BLaER1 (cell line): ENCODE data around the gene FFAR2.
A peak's percentile ranks its signal among the peaks of the same experiment; 100 is the strongest.

Experiments
- H3K27ac ChIP-seq: shearing (Covaris generic); formaldehyde crosslinking; 2 replicates; pipeline ENCODE4 v1.8.1; 2022
- H3K27me3 ChIP-seq: shearing (Covaris generic); formaldehyde crosslinking; 2 replicates; pipeline ENCODE4 v1.8.1; 2022
- H3K36me3 ChIP-seq: shearing (Covaris generic); formaldehyde crosslinking; 2 replicates; pipeline ENCODE4 v1.8.1; 2022
- H3K4me1 ChIP-seq: shearing (Covaris generic); formaldehyde crosslinking; 2 replicates; pipeline ENCODE4 v1.8.1; 2022
- H3K4me2 ChIP-seq: shearing (Covaris generic); formaldehyde crosslinking; 2 replicates; pipeline ENCODE4 v1.8.1; 2022
- H3K4me3 ChIP-seq: shearing (Covaris generic); formaldehyde crosslinking; 2 replicates; pipeline ENCODE4 v1.8.1; 2022
- H3K9ac ChIP-seq: shearing (Covaris generic); formaldehyde crosslinking; 2 replicates; pipeline ENCODE4 v1.8.1; 2022
- H3K9me3 ChIP-seq: shearing (Covaris generic); formaldehyde crosslinking; 2 replicates; pipeline ENCODE4 v1.8.1; 2022
- H4K20me1 ChIP-seq: shearing (Covaris generic); formaldehyde crosslinking; 2 replicates; pipeline ENCODE4 v1.8.1; 2022
- Cebpa-rat ChIP-seq: shearing (Covaris generic); IDR thresholded peaks from 2 replicates; pipeline ENCODE4 v1.8.1; 2022

Gene FFAR2

GRCh38 chr19:35484252-35485036 is 36.4 kb downstream of the FFAR2 start:
- no peak overlapping the region for H3K4me3 ChIP-seq
- no peaks in the 10 kb centered on the region for H3K36me3 ChIP-seq
- no peaks in the 10 kb centered on the region for H3K27me3 ChIP-seq
- no peak overlapping the region for H3K9ac ChIP-seq
- no peaks in the 10 kb centered on the region for H3K9me3 ChIP-seq
- H3K4me1 ChIP-seq, result peaks cover 20% of the 10 kb centered on the region
- H3K4me2 ChIP-seq, result peak overlapping the region; percentile 70
- no peak for TF ChIP-seq Cebpa-rat
- no peaks in the 10 kb centered on the region for H4K20me1 ChIP-seq
- H3K27ac ChIP-seq, result no peak overlapping the region

GRCh38 chr19:35486268-35486708 is 38.2 kb downstream of the FFAR2 start:
- no peaks in the 10 kb centered on the region for H3K27me3 ChIP-seq
- H3K4me2 ChIP-seq, result no peak overlapping the region
- no peaks in the 10 kb centered on the region for H3K36me3 ChIP-seq
- peaks cover 20% of the 10 kb centered on the region for H3K4me1 ChIP-seq
- H3K9ac ChIP-seq, result no peak overlapping the region
- no peak overlapping the region for H3K27ac ChIP-seq
- no peak for TF ChIP-seq Cebpa-rat
- no peaks in the 10 kb centered on the region for H3K9me3 ChIP-seq
- no peak overlapping the region for H3K4me3 ChIP-seq
- H4K20me1 ChIP-seq, result no peaks in the 10 kb centered on the region

- Histone ChIP-seq H3K4me3 (no peak overlapping the region), H4K20me1 (no peaks in the 10 kb centered on the region), H3K4me2 (no peak overlapping the region), H3K36me3 (no peaks in the 10 kb centered on the region), H3K27me3 (no peaks in the 10 kb centered on the region), H3K4me1 (peaks cover 21% of the 10 kb centered on the region), H3K27ac (no peak overlapping the region), H3K9ac (no peak overlapping the region), H3K9me3 (no peaks in the 10 kb centered on the region)
- no peak for TF ChIP-seq Cebpa-rat
Observed at GRCh38 chr19:35487656-35488182, 39.7 kb downstream of the FFAR2 start.

- peaks cover 29% of the 10 kb centered on the region for H3K4me1 ChIP-seq
- H3K36me3 ChIP-seq, result no peaks in the 10 kb centered on the region
- H3K27me3 ChIP-seq, result no peaks in the 10 kb centered on the region
- no peak overlapping the region for H3K9ac ChIP-seq
- no peaks in the 10 kb centered on the region for H3K9me3 ChIP-seq
- H4K20me1 ChIP-seq, result no peaks in the 10 kb centered on the region
- H3K27ac ChIP-seq, result no peak overlapping the region
- no peak for TF ChIP-seq Cebpa-rat
- H3K4me2 ChIP-seq, result no peak overlapping the region
- no peak overlapping the region for H3K4me3 ChIP-seq
Observed at GRCh38 chr19:35488677-35489076, 40.6 kb downstream of the FFAR2 start.

DNA sequence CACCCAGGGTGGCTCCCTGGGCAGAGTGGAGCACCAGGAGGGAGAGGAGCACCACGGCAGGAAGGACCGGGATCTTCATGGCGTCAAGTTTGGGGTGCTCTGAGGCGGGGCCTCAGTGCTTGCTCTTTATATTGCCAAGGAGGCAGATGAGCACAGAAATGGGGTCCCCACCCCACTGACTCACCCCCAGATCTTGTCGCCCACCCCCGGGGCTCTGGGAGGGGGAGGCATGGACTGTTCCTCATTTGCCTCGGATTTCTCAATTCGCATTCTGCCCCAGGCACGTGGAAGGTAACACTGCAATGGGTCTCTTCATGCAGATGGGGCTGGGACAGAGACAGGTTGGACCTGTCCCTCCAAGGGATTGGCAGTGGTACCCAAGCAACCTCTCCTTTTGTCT is 42.3 kb downstream of the FFAR2 start, which contains the start of gene KRTDAP:
KRTDAP (minus strand) TSS at position 101 of the 400 bp plus-strand sequence; CDS start at position 79, 22 bp downstream.
- no peaks in the 10 kb centered on the region for H3K36me3 ChIP-seq
- no peak within 1 kb of the TSS for H3K4me3 ChIP-seq
- no peak for TF ChIP-seq Cebpa-rat
- H3K9ac ChIP-seq, result no peak within 1 kb of the TSS
- H3K4me2 ChIP-seq, result no peak within 1 kb of the TSS
- H3K27ac ChIP-seq, result no peak within 1 kb of the TSS
- H4K20me1 ChIP-seq, result no peaks in the 10 kb centered on the region
- H3K9me3 ChIP-seq, result no peaks in the 10 kb centered on the region
- peaks cover 23% of the 10 kb centered on the region for H3K4me1 ChIP-seq
- H3K27me3 ChIP-seq, result no peaks in the 10 kb centered on the region

DNA sequence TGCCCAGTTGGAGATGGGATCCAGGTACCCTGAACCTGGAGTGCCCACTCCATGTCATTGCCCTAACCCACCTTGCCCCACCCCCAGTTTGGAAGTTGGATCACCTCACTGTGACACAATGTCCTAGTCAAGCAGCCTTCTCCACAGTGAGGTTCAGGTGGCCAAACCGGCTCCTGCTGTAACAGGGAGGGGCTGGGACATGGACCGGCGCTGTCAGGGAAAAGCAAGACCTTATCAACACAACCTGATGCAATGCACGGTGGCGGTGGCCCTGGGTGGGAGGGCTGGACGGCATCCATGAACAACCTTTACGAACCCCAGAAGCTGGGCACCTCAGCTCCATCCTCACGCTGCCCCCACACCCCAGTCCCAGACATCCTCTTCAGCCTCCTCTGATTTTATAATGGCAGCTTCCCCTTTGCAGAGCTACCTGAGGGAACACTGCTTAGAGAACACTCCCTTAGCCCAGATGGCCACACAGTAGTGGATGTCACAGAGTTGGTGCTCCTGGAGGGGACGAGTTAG is 43.8 kb downstream of the FFAR2 start:
- no peak overlapping the region for H3K9ac ChIP-seq
- no peak overlapping the region for H3K4me2 ChIP-seq
- no peak overlapping the region for H3K4me3 ChIP-seq
- no peaks in the 10 kb centered on the region for H3K36me3 ChIP-seq
- peaks cover 27% of the 10 kb centered on the region for H3K4me1 ChIP-seq
- no peak overlapping the region for H3K27ac ChIP-seq
- no peaks in the 10 kb centered on the region for H3K27me3 ChIP-seq
- no peak for TF ChIP-seq Cebpa-rat
- H3K9me3 ChIP-seq, result no peaks in the 10 kb centered on the region
- no peaks in the 10 kb centered on the region for H4K20me1 ChIP-seq

DNA sequence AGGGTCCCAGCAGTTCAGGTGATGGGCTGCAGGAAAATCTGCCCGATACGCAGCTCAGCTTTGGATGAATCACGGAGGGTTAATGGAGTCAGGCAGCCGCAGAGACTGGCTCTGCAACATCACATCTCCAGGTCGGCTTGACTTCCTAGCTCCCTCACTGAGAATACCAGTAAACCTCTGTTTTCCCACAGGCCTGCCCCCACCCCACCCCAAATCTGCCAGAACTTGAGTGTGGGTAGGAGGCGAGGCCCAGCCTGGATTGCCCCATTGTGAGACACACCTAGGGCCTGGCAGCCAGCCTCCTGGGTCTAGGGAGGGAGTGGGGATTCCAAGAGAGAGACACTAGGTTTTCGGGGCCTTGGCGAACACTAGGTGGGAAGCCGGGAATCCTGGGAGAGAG is 45.9 kb downstream of the FFAR2 start:
- Histone ChIP-seq H3K9me3 (no peaks in the 10 kb centered on the region), H3K9ac (no peak overlapping the region), H3K4me3 (no peak overlapping the region), H3K4me1 (peaks cover 27% of the 10 kb centered on the region), H3K27ac (no peak overlapping the region), H3K27me3 (no peaks in the 10 kb centered on the region), H3K4me2 (0 out of 2 replicates have a peak overlapping the region, but pooled peaks have one; percentile 9), H3K36me3 (no peaks in the 10 kb centered on the region), H4K20me1 (no peaks in the 10 kb centered on the region)
- TF ChIP-seq Cebpa-rat, result no peak

GRCh38 chr19:35495107-35496064 is 47.3 kb downstream of the FFAR2 start:
- no peaks in the 10 kb centered on the region for H3K27me3 ChIP-seq
- no peaks in the 10 kb centered on the region for H3K36me3 ChIP-seq
- no peak overlapping the region for H3K4me3 ChIP-seq
- TF ChIP-seq Cebpa-rat, result no peak
- no peak overlapping the region; the same call in 1 of the 2 replicates for H3K9ac ChIP-seq
- H3K9me3 ChIP-seq, result no peaks in the 10 kb centered on the region
- H3K27ac ChIP-seq, result peak overlapping the region; percentile 16; the same call in 1 of the 2 replicates
- no peaks in the 10 kb centered on the region for H4K20me1 ChIP-seq
- H3K4me2 ChIP-seq, result peak overlapping the region; percentile 63
- peaks cover 32% of the 10 kb centered on the region for H3K4me1 ChIP-seq

GRCh38 chr19:35497406-35497805 is 49.3 kb downstream of the FFAR2 start:
- no peaks in the 10 kb centered on the region for H4K20me1 ChIP-seq
- peaks cover 52% of the 10 kb centered on the region for H3K4me1 ChIP-seq
- no peaks in the 10 kb centered on the region for H3K27me3 ChIP-seq
- no peak overlapping the region for H3K27ac ChIP-seq
- H3K9ac ChIP-seq, result no peak overlapping the region
- no peaks in the 10 kb centered on the region for H3K9me3 ChIP-seq
- H3K4me3 ChIP-seq, result no peak overlapping the region
- H3K36me3 ChIP-seq, result no peaks in the 10 kb centered on the region
- no peak for TF ChIP-seq Cebpa-rat
- no peak overlapping the region for H3K4me2 ChIP-seq
